ENCODE measurements around the gene RAD51B.

Gene RAD51B

GRCh38 chr14:67816326-67817002 is 3.1 kb upstream of the RAD51B start, which contains the start of gene ZFYVE26 (continued):
- no peak for TF ChIP-seq ZNF362 (tag by site-specific recombination; IDR thresholded peaks at IDR 0.05)
- TF ChIP-seq ZBTB44 (tag by site-specific recombination; IDR thresholded peaks at IDR 0.05): no peak
- TF ChIP-seq ZNF19 (tag by site-specific recombination; IDR thresholded peaks at IDR 0.05; ENCODE audit: low read depth): no peak
- no peak for TF ChIP-seq ZNF48 (tag by site-specific recombination; IDR thresholded peaks at IDR 0.05)
- TF ChIP-seq ZNF596 (tag by site-specific recombination; IDR thresholded peaks at IDR 0.05): no peak
- TF ChIP-seq ZNF621 (tag by site-specific recombination; IDR thresholded peaks at IDR 0.05): no peak
- TF ChIP-seq ZFHX2 (tag by site-specific recombination; conservative IDR thresholded peaks at IDR 0.05): no peak; the same call in 1 of the 2 replicates
- TF ChIP-seq ZNF302 (tag by site-specific recombination; IDR thresholded peaks at IDR 0.05; ENCODE audit: low read depth): no peak
- no peak for TF ChIP-seq HIC1 (tag by site-specific recombination; IDR thresholded peaks at IDR 0.05)
- no peak for TF ChIP-seq ZNF549 (tag by site-specific recombination; IDR thresholded peaks at IDR 0.05)
- TF ChIP-seq ZNF626 (tag by site-specific recombination; IDR thresholded peaks at IDR 0.05): no peak
- TF ChIP-seq KLF1 (tag by site-specific recombination; IDR thresholded peaks at IDR 0.05): no peak
- TF ChIP-seq ZNF501 (tag by site-specific recombination; IDR thresholded peaks at IDR 0.05): no peak
- no peak for TF ChIP-seq AEBP2 (tag by site-specific recombination; IDR thresholded peaks at IDR 0.05; ENCODE audit: borderline replicate concordance)
- TF ChIP-seq ZNF843 (tag by site-specific recombination; IDR thresholded peaks at IDR 0.05): no peak
- TF ChIP-seq RBAK (tag by site-specific recombination; IDR thresholded peaks at IDR 0.05): no peak
- TF ChIP-seq ZNF112 (tag by site-specific recombination; IDR thresholded peaks at IDR 0.05): no peak
- TF ChIP-seq ZNF629 (tag by site-specific recombination; IDR thresholded peaks at IDR 0.05): peak; percentile 49; the same call in 1 of the 2 replicates
- peak; percentile 22; the same call in 1 of the 2 replicates for TF ChIP-seq ZNF10 (tag by site-specific recombination; IDR thresholded peaks at IDR 0.05)
- no peak for TF ChIP-seq TCF7L2 (IDR thresholded peaks at IDR 0.05; ENCODE audit: borderline replicate concordance, low read depth, low read length)
- no peak for TF ChIP-seq ZNF529 (tag by site-specific recombination; IDR thresholded peaks at IDR 0.05; ENCODE audit: insufficient replicate concordance)
- no peak for TF ChIP-seq BCL11B (tag by site-specific recombination; IDR thresholded peaks at IDR 0.05; ENCODE audit: low read depth)
- no peak for TF ChIP-seq REST (tag by site-specific recombination; IDR thresholded peaks at IDR 0.05)
- TF ChIP-seq ZNF211 (tag by site-specific recombination; IDR thresholded peaks at IDR 0.05; ENCODE audit: low read depth): no peak

All from HEK293 (cell line).